NCI-H128 (cell line): ENCODE results near the gene CCDC181.
"Not testable (repeated sequence)": the region's sequence is repeated elsewhere in the genome, so short reads cannot be mapped to it uniquely, and the experiment has no call there.

Source experiments
- DNase-seq: peaks from one replicate; lab custom pipeline; 2025; ENCODE audit not compliant: unreplicated experiment; lab: John Stamatoyannopoulos, UW

Gene CCDC181

GRCh38 chr1:169427081-169427641, at the start of gene CCDC181:
Gene CCDC181 (minus strand): TSS chr1:169427474. CDS start chr1:169424927, 2,547 bp downstream.
- DNase-seq, result no peak

GRCh38 chr1:169475806-169476387, 48.6 kb upstream of the CCDC181 start:
- DNase-seq, result no peak

GRCh38 chr1:169474302-169474995, 47.2 kb upstream of the CCDC181 start:
- no peak for DNase-seq

GRCh38 chr1:169473347-169473746, 46.1 kb upstream of the CCDC181 start:
- no peak for DNase-seq

- DNase-seq, result no peak
Measured at GRCh38 chr1:169472738-169473137, 45.5 kb upstream of the CCDC181 start.

- DNase-seq, result no peak
Measured at GRCh38 chr1:169468982-169469381, 41.7 kb upstream of the CCDC181 start.

- no peak for DNase-seq
Measured at GRCh38 chr1:169466259-169467230, 39.3 kb upstream of the CCDC181 start.

GRCh38 chr1:169465281-169465680, 38.0 kb upstream of the CCDC181 start:
- no peak for DNase-seq

GRCh38 chr1:169462385-169462784, 35.1 kb upstream of the CCDC181 start:
- no peak for DNase-seq

- no peak for DNase-seq
Measured at GRCh38 chr1:169461390-169462000, 34.2 kb upstream of the CCDC181 start.

GRCh38 chr1:169460191-169460833, 33.0 kb upstream of the CCDC181 start:
- no peak for DNase-seq

- DNase-seq, result no peak
Measured at GRCh38 chr1:169457443-169457842, 30.2 kb upstream of the CCDC181 start.

GRCh38 chr1:169456029-169456428, 28.8 kb upstream of the CCDC181 start:
- DNase-seq, result no peak

- DNase-seq, result no peak
Measured at GRCh38 chr1:169452921-169453320, 25.6 kb upstream of the CCDC181 start.

GRCh38 chr1:169451218-169451824, 24.0 kb upstream of the CCDC181 start:
- no peak for DNase-seq

- no peak for DNase-seq
Measured at GRCh38 chr1:169443923-169444322, 16.6 kb upstream of the CCDC181 start.

- DNase-seq, result no peak
Measured at GRCh38 chr1:169426174-169426705, 1.0 kb downstream of the CCDC181 start.

GRCh38 chr1:169421309-169421708, 6.0 kb downstream of the CCDC181 start:
- DNase-seq, result no peak

GRCh38 chr1:169414952-169415351, 12.3 kb downstream of the CCDC181 start:
- DNase-seq, result no peak

GRCh38 chr1:169408340-169408739, 18.9 kb downstream of the CCDC181 start:
- not testable (repeated sequence) for DNase-seq
